Islet precursor cell (in vitro differentiated cells): Measurements from ENCODE around the gene RRP12.
"Not testable (repeated sequence)": the region's sequence is repeated elsewhere in the genome, so short reads cannot be mapped to it uniquely, and the experiment has no call there.

Experiments used
- DNase-seq: peaks from one replicate; pipeline ENCODE4 v3.0.0-alpha.2; 2018

The RRP12 gene

GRCh38 chr10:97407211-97407951, 6.2 kb upstream of the RRP12 start:
- DNase-seq = peak; percentile 90

DNA sequence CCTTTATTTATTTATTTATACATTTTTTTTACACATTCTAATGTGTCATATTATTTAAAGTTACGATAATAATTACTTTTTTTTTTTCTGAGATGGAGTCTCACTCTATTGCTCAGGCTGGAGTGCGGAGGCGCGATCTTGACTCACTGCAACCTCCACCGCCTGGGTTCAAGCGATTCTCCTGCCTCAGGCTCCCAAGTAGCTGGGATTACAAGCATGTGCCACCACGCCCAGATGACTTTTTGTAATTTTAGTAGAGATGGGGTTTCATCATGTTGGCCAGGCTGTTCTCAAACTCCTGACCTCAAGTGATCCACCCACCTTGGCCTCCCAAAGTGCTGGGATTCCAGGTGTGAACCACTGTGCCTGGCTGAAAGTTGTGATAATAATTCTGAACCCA, 5.3 kb upstream of the RRP12 start:
- DNase-seq = not testable (repeated sequence)

DNA sequence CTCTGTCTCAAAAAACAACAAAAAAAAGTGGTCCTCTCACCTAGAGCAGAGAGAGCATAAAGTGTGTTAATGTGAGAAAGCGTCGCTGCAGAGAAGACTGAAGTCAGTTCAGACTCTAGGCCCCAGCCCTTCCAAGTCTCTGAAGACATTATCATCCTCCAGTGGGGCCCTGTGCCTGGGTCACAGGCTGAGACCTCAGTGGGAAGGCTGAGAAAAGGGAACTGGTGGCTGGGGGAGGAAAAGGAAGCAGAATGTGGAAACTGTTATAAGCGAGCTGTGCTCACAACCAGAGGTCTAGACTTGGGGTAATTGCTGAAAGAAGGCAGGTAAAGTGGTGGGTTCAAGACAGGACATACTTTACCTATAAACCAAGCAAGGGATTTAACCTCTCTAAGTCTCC, 4.9 kb upstream of the RRP12 start:
- no peak for DNase-seq

GRCh38 chr10:97404044-97404443, 2.9 kb upstream of the RRP12 start:
- DNase-seq = no peak

DNA sequence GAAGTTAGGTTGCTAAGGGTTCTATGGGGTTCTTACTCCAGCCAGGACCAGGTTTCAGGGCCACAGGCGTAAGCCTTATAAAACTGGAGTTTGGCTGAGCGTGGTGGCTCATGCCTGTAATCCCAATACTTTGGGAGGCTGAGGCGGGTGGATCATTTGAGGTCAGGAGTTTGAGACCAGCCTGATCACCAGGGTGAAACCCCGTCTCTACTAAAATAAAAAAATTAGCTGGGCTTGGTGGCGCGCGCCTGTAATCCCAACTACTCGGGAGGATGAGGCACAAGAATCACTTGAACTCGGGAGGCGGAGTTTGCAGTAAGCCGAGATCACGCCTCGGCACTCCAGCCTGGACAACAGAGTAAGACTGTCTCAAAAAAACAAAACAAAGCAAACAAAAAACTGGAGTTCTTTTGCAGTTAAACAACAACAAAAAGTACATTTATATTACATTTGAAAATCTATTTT, 347 bp upstream of the RRP12 start:
- no peak for DNase-seq

- DNase-seq = peak; percentile 79
Measured at GRCh38 chr10:97399843-97400545, 1.1 kb downstream of the RRP12 start.

DNA sequence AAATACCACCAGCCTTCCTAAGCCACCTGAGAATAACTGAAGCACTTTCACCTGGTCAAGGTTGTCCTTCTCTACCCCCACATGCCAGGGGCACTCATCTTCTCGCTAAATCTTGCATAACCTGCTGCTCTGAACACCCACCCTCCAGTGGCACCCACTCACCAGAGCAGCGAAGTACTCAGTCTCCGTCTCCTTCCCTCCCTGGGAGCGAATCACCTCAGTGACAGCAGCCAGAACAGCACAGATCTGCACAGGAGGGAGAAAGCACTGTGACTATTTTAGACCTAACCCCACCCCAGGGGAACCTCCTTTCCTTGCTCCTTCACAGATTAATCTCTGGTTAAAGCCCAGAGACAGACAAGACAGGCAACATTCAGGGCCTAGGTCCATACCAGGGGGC, 5.1 kb downstream of the RRP12 start:
- no peak for DNase-seq

GRCh38 chr10:97393034-97393573, 8.0 kb downstream of the RRP12 start:
- no peak for DNase-seq

DNA sequence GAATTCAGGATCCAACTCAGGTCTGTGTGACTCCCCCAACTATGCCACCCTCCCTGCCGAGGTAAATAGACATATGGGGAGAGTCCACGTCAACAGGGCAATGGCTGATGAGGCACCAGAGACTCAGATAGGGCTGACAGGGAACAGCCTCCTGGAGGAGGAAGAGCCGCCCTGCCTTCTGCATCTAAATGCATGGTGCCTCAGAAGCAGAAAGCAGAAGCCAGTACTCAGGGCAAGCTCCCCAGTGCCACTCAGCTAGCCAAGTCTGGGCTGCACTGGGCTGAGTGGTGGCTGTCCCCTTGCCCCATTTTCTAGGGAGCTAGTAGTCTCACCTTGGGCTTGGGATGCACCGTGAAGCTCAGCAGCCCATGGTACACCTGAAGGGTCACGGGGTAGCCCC, 11.0 kb downstream of the RRP12 start:
- DNase-seq = no peak

DNA sequence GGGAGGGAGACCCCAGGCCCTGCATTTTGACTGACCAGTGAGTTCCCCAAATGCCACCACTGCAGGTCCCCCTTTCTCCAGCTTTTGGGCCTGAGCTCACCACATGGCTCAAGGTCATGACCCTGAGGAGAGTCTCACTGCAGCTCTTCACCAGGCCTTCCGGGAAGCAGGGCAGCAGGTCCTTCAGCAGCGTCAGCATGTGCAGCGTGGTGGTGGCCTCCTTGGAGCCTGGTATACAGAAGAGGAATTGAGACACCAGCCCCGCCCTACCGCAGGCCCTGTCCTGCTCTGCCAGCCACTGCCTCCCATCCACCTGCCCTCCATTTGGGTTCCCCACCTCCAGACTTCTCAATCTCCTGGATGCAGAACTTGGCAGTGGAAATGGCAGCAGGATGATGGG, 13.0 kb downstream of the RRP12 start:
- no peak for DNase-seq

DNA sequence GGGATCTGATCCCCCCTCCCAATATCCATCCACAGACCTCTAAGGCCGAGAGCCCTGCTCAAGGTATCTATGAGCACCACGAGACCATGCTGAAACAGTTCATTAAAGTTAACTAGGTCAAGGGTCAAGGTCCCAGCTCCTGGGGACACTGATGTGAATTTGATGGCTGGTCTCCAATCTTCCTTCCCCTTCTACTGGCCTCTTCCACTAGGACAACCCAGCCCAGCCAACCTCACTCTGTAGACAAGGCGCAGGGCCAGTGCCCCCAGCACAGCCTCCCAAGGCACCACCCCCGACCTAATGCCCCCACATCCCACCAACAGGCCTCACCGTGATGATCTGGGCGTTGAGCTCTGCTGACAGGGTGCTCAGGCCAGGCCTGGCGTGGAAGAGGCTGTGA, 15.6 kb downstream of the RRP12 start:
- DNase-seq = no peak

GRCh38 chr10:97384641-97385040, 16.5 kb downstream of the RRP12 start:
- no peak for DNase-seq

GRCh38 chr10:97384156-97384555, 17.0 kb downstream of the RRP12 start:
- no peak for DNase-seq

DNA sequence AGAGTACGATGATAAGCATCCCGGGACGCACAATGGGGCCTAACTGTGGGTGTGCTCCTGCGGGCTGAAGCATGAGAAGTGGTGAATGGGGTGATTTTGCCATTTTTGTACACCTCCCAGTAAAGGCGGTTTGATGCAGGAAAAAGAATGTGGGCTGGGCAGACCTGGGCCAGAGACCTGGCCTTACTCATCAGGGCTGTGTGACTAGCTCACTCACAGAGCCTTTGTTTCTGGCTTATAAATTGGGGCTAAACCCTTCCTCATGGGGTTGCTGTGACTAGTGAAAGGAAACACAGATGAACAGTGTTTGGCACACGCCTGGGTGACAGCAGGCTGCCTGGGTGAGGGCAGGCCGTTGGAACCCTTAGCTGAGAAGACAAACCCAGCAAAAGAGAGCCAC, 18.0 kb downstream of the RRP12 start:
- no peak for DNase-seq

GRCh38 chr10:97381626-97382025, 19.5 kb downstream of the RRP12 start:
- no peak for DNase-seq

DNA sequence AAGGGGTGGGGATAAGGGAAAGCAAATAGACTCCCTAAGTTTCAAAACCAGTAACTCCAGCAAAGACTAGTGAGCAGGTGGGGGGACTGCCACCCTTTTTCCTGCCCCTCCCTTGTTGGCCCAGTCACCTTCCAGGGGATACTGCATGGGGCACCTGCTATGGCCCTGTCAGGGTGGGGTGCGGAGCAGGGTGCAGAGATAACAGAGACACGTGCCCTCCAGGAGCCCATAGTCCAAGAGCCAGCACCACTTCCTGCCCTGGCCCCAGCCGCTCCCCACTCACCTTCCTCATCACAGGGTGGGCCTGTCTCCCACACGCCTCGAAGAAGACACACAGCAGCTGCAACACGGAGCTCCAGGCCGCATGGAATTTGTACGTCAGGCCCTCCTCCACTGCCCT, 20.6 kb downstream of the RRP12 start:
- DNase-seq = no peak

- DNase-seq = no peak
Measured at GRCh38 chr10:97378933-97379921, 21.9 kb downstream of the RRP12 start.

- DNase-seq = no peak
Measured at GRCh38 chr10:97376413-97376812, 24.7 kb downstream of the RRP12 start.

DNA sequence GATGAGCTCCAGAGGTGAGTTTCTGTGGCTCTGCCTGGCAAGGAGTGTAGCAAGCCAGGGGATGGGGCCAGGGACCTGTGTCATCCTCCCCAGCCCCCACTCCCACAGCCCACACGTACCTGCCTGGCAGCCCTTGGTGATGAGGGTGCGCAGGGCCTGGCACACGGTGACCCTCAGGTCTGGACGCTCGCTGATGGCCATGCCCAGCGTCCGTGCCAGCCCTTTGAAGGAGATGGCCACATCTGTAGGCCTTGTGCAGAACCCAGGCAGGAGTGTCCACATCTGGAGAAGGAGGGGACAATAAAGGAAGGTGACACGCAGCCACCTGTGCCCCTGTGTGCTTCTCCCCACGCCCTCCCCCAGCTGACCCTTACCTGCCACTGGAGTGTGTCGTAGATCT, 27.7 kb downstream of the RRP12 start:
- DNase-seq = no peak

- DNase-seq = no peak
Measured at GRCh38 chr10:97372233-97372875, 28.8 kb downstream of the RRP12 start.

- DNase-seq = no peak
Measured at GRCh38 chr10:97371696-97372095, 29.4 kb downstream of the RRP12 start.

- no peak for DNase-seq
Measured at GRCh38 chr10:97367126-97367649, 34.0 kb downstream of the RRP12 start.
